ENCODE measurements around the gene CTXND1.

CTXND1 gene

GRCh38 chr15:80202016-80202315 is 50.0 kb downstream of the CTXND1 start:
- Histone ChIP-seq H3K9me3 (ENCODE audit: insufficient read depth, low read length) (no peaks in the 10 kb centered on the region), H3K27ac (ENCODE audit: low read length) (no peak overlapping the region), H3K4me1 (ENCODE audit: low read length) (no peaks in the 10 kb centered on the region), H3K79me2 (ENCODE audit: low read length) (no peaks in the 10 kb centered on the region), H4K20me1 (ENCODE audit: insufficient read depth, low read length) (no peaks in the 10 kb centered on the region), H3K4me3 (ENCODE audit: low read length) (no peak overlapping the region), H3K27me3 (ENCODE audit: low read depth, low read length) (peaks cover 32% of the 10 kb centered on the region), H2AFZ (ENCODE audit: low read depth, low read length) (no peak overlapping the region), H3K9ac (ENCODE audit: low read length) (no peak overlapping the region), H3K36me3 (replicated peaks; ENCODE audit: low read depth, low read length) (no peaks in the 10 kb centered on the region), H3K4me2 (ENCODE audit: low read length) (no peak overlapping the region)
- no peak for TF ChIP-seq EZH2phosphoT487 (IDR thresholded peaks at IDR 0.05; ENCODE audit: low read depth)
- TF ChIP-seq CTCF (IDR thresholded peaks at IDR 0.05; ENCODE audit: low read depth, low read length), result no peak

DNA sequence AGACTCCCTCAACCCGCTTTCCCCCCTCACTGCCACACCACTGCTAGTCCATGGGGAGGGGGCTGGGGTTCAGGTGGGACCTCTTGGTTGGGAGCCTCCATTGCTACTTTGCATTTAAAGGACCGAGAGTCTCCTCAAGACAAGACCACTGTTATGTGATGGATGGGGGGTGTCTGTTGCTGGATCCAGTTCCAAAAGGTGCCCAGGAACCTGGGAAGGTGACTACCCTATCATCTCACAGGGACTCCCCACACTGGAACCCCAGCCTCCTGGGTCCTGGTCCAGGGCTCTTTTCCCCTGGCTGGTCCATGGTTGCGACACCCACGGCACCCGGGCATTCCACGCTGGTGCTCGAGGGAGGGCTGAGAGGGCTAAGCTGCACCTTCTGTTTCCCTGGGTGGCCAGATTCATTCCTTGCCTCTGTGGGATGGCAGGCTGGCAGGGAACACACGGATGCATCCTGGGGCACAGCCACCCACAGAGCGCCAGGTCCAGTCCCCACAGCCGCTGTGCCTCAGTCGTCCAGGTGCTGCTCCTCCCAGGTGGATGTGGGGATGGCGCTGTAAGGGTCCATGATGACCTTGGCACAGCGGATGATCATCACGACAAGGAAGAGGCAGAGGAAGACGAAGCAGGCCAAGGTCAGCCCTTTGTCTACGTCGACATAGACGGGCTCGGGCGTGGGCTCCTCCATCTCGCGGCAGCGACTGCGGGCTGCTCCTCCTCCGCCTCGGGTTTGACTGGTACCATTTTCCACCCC is 50.6 kb downstream of the CTXND1 start:
- H2AFZ ChIP-seq (ENCODE audit: low read depth, low read length), result no peak overlapping the region

GRCh38 chr15:80199869-80200268 is 52.1 kb downstream of the CTXND1 start:
- Histone ChIP-seq H3K79me2 (ENCODE audit: low read length) (no peaks in the 10 kb centered on the region), H2AFZ (ENCODE audit: low read depth, low read length) (no peak overlapping the region), H3K4me3 (ENCODE audit: low read length) (no peak overlapping the region), H3K36me3 (replicated peaks; ENCODE audit: low read depth, low read length) (no peaks in the 10 kb centered on the region), H3K9ac (ENCODE audit: low read length) (no peak overlapping the region), H3K9me3 (ENCODE audit: insufficient read depth, low read length) (no peaks in the 10 kb centered on the region), H4K20me1 (ENCODE audit: insufficient read depth, low read length) (no peaks in the 10 kb centered on the region), H3K4me1 (ENCODE audit: low read length) (no peaks in the 10 kb centered on the region), H3K27me3 (ENCODE audit: low read depth, low read length) (peaks cover 17% of the 10 kb centered on the region), H3K4me2 (ENCODE audit: low read length) (no peak overlapping the region), H3K27ac (ENCODE audit: low read length) (no peak overlapping the region)
- TF ChIP-seq CTCF (IDR thresholded peaks at IDR 0.05; ENCODE audit: low read depth, low read length) (no peak), EZH2phosphoT487 (IDR thresholded peaks at IDR 0.05; ENCODE audit: low read depth) (no peak)

More for the DNA sequence above, 50.6 kb downstream of the CTXND1 start:
- Histone ChIP-seq H3K9ac (ENCODE audit: low read length) (no peak overlapping the region), H3K4me2 (ENCODE audit: low read length) (no peak overlapping the region), H3K27me3 (ENCODE audit: low read depth, low read length) (peaks cover 27% of the 10 kb centered on the region), H3K9me3 (ENCODE audit: insufficient read depth, low read length) (no peaks in the 10 kb centered on the region), H3K36me3 (replicated peaks; ENCODE audit: low read depth, low read length) (no peaks in the 10 kb centered on the region), H3K4me3 (ENCODE audit: low read length) (no peak overlapping the region), H3K4me1 (ENCODE audit: low read length) (no peaks in the 10 kb centered on the region), H3K27ac (ENCODE audit: low read length) (no peak overlapping the region), H3K79me2 (ENCODE audit: low read length) (no peaks in the 10 kb centered on the region), H4K20me1 (ENCODE audit: insufficient read depth, low read length) (no peaks in the 10 kb centered on the region)
- TF ChIP-seq EZH2phosphoT487 (IDR thresholded peaks at IDR 0.05; ENCODE audit: low read depth) (no peak), CTCF (IDR thresholded peaks at IDR 0.05; ENCODE audit: low read depth, low read length) (no peak)

DNA sequence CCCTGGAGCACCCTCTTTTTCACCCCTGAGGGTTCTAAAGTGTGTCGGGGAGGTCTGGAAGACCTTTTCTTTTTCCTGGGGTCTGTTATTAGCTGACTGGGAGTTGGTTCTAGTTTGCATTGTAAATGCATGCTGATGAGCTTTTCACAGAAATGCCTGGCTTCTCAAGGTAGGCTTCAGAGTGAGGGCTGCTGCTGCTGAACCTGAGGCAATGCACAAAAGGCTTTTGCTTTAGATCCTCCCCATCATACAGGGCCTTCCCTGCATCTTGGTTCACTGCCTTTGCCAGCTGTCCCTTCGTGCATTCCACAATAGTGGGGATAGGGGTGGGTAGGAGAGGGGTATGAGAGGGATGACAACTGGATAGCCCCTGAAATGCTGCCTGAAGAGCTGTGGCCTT is 52.6 kb downstream of the CTXND1 start:
- TF ChIP-seq EZH2phosphoT487 (IDR thresholded peaks at IDR 0.05; ENCODE audit: low read depth), result no peak
- no peak for TF ChIP-seq CTCF (IDR thresholded peaks at IDR 0.05; ENCODE audit: low read depth, low read length)
- no peaks in the 10 kb centered on the region for H3K36me3 ChIP-seq (replicated peaks; ENCODE audit: low read depth, low read length)
- no peak overlapping the region for H3K9ac ChIP-seq (ENCODE audit: low read length)
- H3K79me2 ChIP-seq (ENCODE audit: low read length), result no peaks in the 10 kb centered on the region
- H2AFZ ChIP-seq (ENCODE audit: low read depth, low read length), result no peak overlapping the region
- no peak overlapping the region for H3K4me3 ChIP-seq (ENCODE audit: low read length)
- peaks cover 16% of the 10 kb centered on the region for H3K27me3 ChIP-seq (ENCODE audit: low read depth, low read length)
- H3K4me1 ChIP-seq (ENCODE audit: low read length), result no peaks in the 10 kb centered on the region
- no peak overlapping the region for H3K27ac ChIP-seq (ENCODE audit: low read length)
- no peaks in the 10 kb centered on the region for H4K20me1 ChIP-seq (ENCODE audit: insufficient read depth, low read length)
- no peak overlapping the region for H3K4me2 ChIP-seq (ENCODE audit: low read length)
- no peaks in the 10 kb centered on the region for H3K9me3 ChIP-seq (ENCODE audit: insufficient read depth, low read length)
